ENCODE measurements around the gene BPIFB6. TPM values are rescaled to one million over a fixed set of nuclear protein-coding genes. Genes with fewer than 3 reads are reported as not detected.

The BPIFB6 gene
- polyA plus RNA-seq, 1 donor (not counting 4 experiments of a cell fraction or from before 2014, with no cell fraction given), result not detected

- Histone ChIP-seq H3K4me3 (ENCODE audit: control insufficient read depth in 2 of 3, extremely low read depth in 1 of 3, insufficient read depth in 2 of 3, low read depth in 1 of 3, low read length in 3 of 3) (no peak overlapping the region), H3K9ac (ENCODE audit: control insufficient read depth, extremely low read depth, insufficient read depth, low read length) (no peak overlapping the region), H3K36me3 (ENCODE audit: control insufficient read depth in 2 of 2, extremely low read depth in 1 of 2, insufficient read depth in 2 of 2, low read length in 2 of 2) (no peaks in the 10 kb centered on the region), H3K79me2 (ENCODE audit: control insufficient read depth, insufficient read depth, low read length) (no peaks in the 10 kb centered on the region), H4K20me1 (ENCODE audit: control insufficient read depth, extremely low read depth, insufficient read depth, low read length) (no peaks in the 10 kb centered on the region), H2AFZ (ENCODE audit: control insufficient read depth, low read length) (no peak overlapping the region), H3K27ac (ENCODE audit: control insufficient read depth, insufficient read depth, low read length) (no peak overlapping the region), H3K27me3 (ENCODE audit: control insufficient read depth, extremely low read depth, insufficient read depth, low read length) (peaks cover 4% of the 10 kb centered on the region), H3K9me1 (ENCODE audit: control insufficient read depth, extremely low read depth, insufficient read depth, low read length) (no peaks in the 10 kb centered on the region), H3K4me1 (ENCODE audit: control insufficient read depth, extremely low read depth, insufficient read depth, low read length) (no peaks in the 10 kb centered on the region), H3K9me3 (ENCODE audit: control insufficient read depth, low read depth, low read length) (no peaks in the 10 kb centered on the region), H3K4me2 (ENCODE audit: control insufficient read depth, extremely low read depth, insufficient read depth, low read depth, low read length) (no peak overlapping the region)
- DNase-seq (ENCODE audit: low read depth, low spot score), result no peak
- dilution Hi-C loops (cut with MboI; ENCODE audit: extremely low pct_ligation_motif_present, low sequenced_read_pairs), result no loop called here
- FAIRE-seq, result no peak
- no peak for TF ChIP-seq EZH2 (IDR thresholded peaks at IDR 0.05; ENCODE audit: low read length)
- TF ChIP-seq CTCF (optimal IDR thresholded peaks at IDR 0.05 in 1 of 3, IDR thresholded peaks at IDR 0.05 in 1 of 3, conservative IDR thresholded peaks at IDR 0.05 in 1 of 3; ENCODE audit: extremely low read depth in 1 of 3, insufficient read depth in 2 of 3, low read length in 3 of 3), result no peak
Observed at GRCh38 chr20:33081411-33082154, 50.1 kb downstream of the BPIFB6 start.

GRCh38 chr20:33082546-33082945 lies 51.1 kb downstream of the BPIFB6 start:
- no peak for FAIRE-seq
- peaks cover 2% of the 10 kb centered on the region for H3K27me3 ChIP-seq (ENCODE audit: control insufficient read depth, extremely low read depth, insufficient read depth, low read length)
- TF ChIP-seq EZH2 (IDR thresholded peaks at IDR 0.05; ENCODE audit: low read length) (no peak), CTCF (optimal IDR thresholded peaks at IDR 0.05 in 1 of 3, IDR thresholded peaks at IDR 0.05 in 1 of 3, conservative IDR thresholded peaks at IDR 0.05 in 1 of 3; ENCODE audit: extremely low read depth in 1 of 3, insufficient read depth in 2 of 3, low read length in 3 of 3) (no peak)
- no peaks in the 10 kb centered on the region for H4K20me1 ChIP-seq (ENCODE audit: control insufficient read depth, extremely low read depth, insufficient read depth, low read length)
- no peaks in the 10 kb centered on the region for H3K4me1 ChIP-seq (ENCODE audit: control insufficient read depth, extremely low read depth, insufficient read depth, low read length)
- dilution Hi-C loops (cut with MboI; ENCODE audit: extremely low pct_ligation_motif_present, low sequenced_read_pairs), result no loop called here
- no peak overlapping the region for H3K9ac ChIP-seq (ENCODE audit: control insufficient read depth, extremely low read depth, insufficient read depth, low read length)
- H3K4me2 ChIP-seq (ENCODE audit: control insufficient read depth, extremely low read depth, insufficient read depth, low read depth, low read length), result no peak overlapping the region
- no peaks in the 10 kb centered on the region for H3K79me2 ChIP-seq (ENCODE audit: control insufficient read depth, insufficient read depth, low read length)
- H2AFZ ChIP-seq (ENCODE audit: control insufficient read depth, low read length), result no peak overlapping the region
- H3K9me3 ChIP-seq (ENCODE audit: control insufficient read depth, low read depth, low read length), result no peaks in the 10 kb centered on the region
- H3K4me3 ChIP-seq (ENCODE audit: control insufficient read depth in 2 of 3, extremely low read depth in 1 of 3, insufficient read depth in 2 of 3, low read depth in 1 of 3, low read length in 3 of 3), result no peak overlapping the region
- no peaks in the 10 kb centered on the region for H3K9me1 ChIP-seq (ENCODE audit: control insufficient read depth, extremely low read depth, insufficient read depth, low read length)
- H3K27ac ChIP-seq (ENCODE audit: control insufficient read depth, insufficient read depth, low read length), result no peak overlapping the region
- DNase-seq (ENCODE audit: low read depth, low spot score), result no peak
- H3K36me3 ChIP-seq (ENCODE audit: control insufficient read depth in 2 of 2, extremely low read depth in 1 of 2, insufficient read depth in 2 of 2, low read length in 2 of 2), result no peaks in the 10 kb centered on the region

Measured in keratinocyte (primary cell).